T-cell (primary cell): ENCODE results near the gene KDM4D. TPM values are rescaled to one million over a fixed set of nuclear protein-coding genes. Genes with fewer than 3 reads are reported as not detected.
"Not testable (repeated sequence)": the region's sequence is repeated elsewhere in the genome, so short reads cannot be mapped to it uniquely, and the experiment has no call there.

Source experiments
- ATAC-seq, 4 experiments: fragments of 200-7000 bp in 3 of 4; fragments of 150-1000 bp in 1 of 4; cut with Tn5 transposase; replicated peaks in 1 of 4; 1 replicate in 3 of 4; 2 replicates in 1 of 4; pipeline ENCODE4 v1.10.0; 2021; ENCODE audit warnings: moderate library complexity in 3 of 4, mild to moderate bottlenecking in 2 of 4, moderate number of reproducible peaks in 1 of 4
- CTCF ChIA-PET, 2 donors: fragments of 300-600 bp; sonication (Branson Sonifier 250); formaldehyde crosslinking; loops; one replicate each; lab custom pipeline; 2022; ENCODE audit warnings: antibody characterized with exemption in 2 of 2; lab: Charles Lee
- POLR2A ChIA-PET, 2 donors: fragments of 300-600 bp; sonication (Branson Sonifier 250); formaldehyde crosslinking; loops; one replicate each; lab custom pipeline; 2022; ENCODE audit warnings: antibody characterized with exemption in 2 of 2; lab: Charles Lee
- DNase-seq, 35 experiments: peaks; one replicate each; pipeline versions ENCODE4 v3.0.0 to v3.0.0-alpha.2; 2013 to 2023
- H3K27ac ChIP-seq: one replicate; pipeline ENCODE4 v1.5.1; 2013; ENCODE audit warnings: low read length
- H3K27me3 ChIP-seq, 2 experiments: replicated peaks in 1 of 2; 1 replicate in 1 of 2; 2 replicates in 1 of 2; pipeline versions ENCODE4 v1.6.1 to v1.7.0; 2013; ENCODE audit warnings: low read length in 1 of 2, mixed read lengths in 1 of 2; ENCODE audit not compliant: control insufficient read depth in 2 of 2, insufficient read depth in 2 of 2; ENCODE audit errors: extremely low read depth in 1 of 2
- H3K36me3 ChIP-seq, 2 donors: 1 replicate in 1 of 2; 2 replicates in 1 of 2; pipeline versions ENCODE4 v1.6.1 to v1.7.0; 2013; ENCODE audit warnings: low read length in 1 of 2; ENCODE audit not compliant: control insufficient read depth in 2 of 2, insufficient read depth in 1 of 2; ENCODE audit errors: extremely low read depth in 1 of 2
- H3K4me1 ChIP-seq, 2 experiments: 1 replicate in 1 of 2; 2 replicates in 1 of 2; pipeline versions ENCODE4 v1.6.1 to v1.7.0; 2013; ENCODE audit warnings: low read length in 2 of 2, mixed read lengths in 1 of 2; ENCODE audit not compliant: insufficient read depth in 2 of 2, control insufficient read depth in 1 of 2; ENCODE audit errors: extremely low read depth in 1 of 2
- H3K4me3 ChIP-seq, 2 donors: 1 replicate in 1 of 2; 2 replicates in 1 of 2; pipeline versions ENCODE4 v1.5.1 to v1.7.0; 2013; ENCODE audit warnings: mild to moderate bottlenecking in 2 of 2, low read length in 1 of 2, moderate library complexity in 1 of 2; ENCODE audit not compliant: control insufficient read depth in 1 of 2; ENCODE audit errors: extremely low read depth in 1 of 2
- H3K9me3 ChIP-seq: 2 replicates; pipeline ENCODE4 v1.7.0; 2013
- H3K27ac Mint-ChIP-seq, 2 donors: one replicate each; pipeline ENCODE4 v1.8.0; 2020 to 2021; ENCODE audit warnings: mild to moderate bottlenecking in 2 of 2, mixed read lengths in 2 of 2
- H3K27me3 Mint-ChIP-seq, 2 donors: one replicate each; pipeline ENCODE4 v1.8.0; 2021 to 2022; ENCODE audit warnings: mixed read lengths in 2 of 2
- H3K36me3 Mint-ChIP-seq: one replicate; pipeline ENCODE4 v1.8.0; 2021; ENCODE audit warnings: mixed read lengths
- H3K4me1 Mint-ChIP-seq, 3 donors: one replicate each; pipeline ENCODE4 v1.8.0; 2020 to 2022; ENCODE audit warnings: mixed read lengths in 3 of 3, mild to moderate bottlenecking in 1 of 3
- H3K4me3 Mint-ChIP-seq, 3 donors: one replicate each; pipeline ENCODE4 v1.8.0; 2020 to 2022; ENCODE audit warnings: mild to moderate bottlenecking in 3 of 3, mixed read lengths in 3 of 3, moderate library complexity in 3 of 3
- H3K9me3 Mint-ChIP-seq, 3 donors: one replicate each; pipeline ENCODE4 v1.8.0; 2020 to 2022; ENCODE audit warnings: mixed read lengths in 3 of 3
- WGBS: methylation state at CpG from one replicate; pipeline ENCODE4 v1.1.5; 2013; ENCODE audit warnings: missing lambda C conversion rate; ENCODE audit not compliant: insufficient coverage; 5-methylcytosine and 5-hydroxymethylcytosine counted together
- total RNA-seq, 35 experiments: library from RNA in 6 of 35; stranded (reverse) in 6 of 35; fragments of 120-200 nt in 1 of 35; gene quantifications; one replicate each; pipeline versions ENCODE4 v1.2.1 to v1.2.4 and lab custom pipeline; 2013 to 2026

Gene KDM4D
- total RNA-seq, 5 donors from 2014 or later (not counting 1 experiment from before 2014, with no cell fraction given), result 0.33 to 0.57 (median 0.50) TPM

DNA sequence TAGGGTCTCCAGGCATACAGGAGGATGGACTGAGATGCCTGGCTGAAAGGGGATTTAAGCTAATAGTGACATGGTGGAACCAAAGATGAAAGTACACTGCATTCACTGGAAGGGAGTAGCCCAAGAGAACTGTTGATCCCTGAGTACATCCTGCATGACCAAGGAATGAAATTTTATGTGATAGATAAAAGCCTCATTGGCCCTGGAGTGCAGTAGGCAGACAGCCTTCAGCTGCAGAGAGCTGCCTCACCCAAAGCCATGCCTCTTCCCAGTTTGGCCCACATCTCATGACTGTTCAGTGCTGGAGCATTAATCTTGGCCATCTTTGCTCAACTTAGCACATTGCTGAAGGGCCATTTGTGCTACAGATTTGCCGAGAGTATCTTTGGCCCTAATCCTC lies 59.5 kb downstream of the KDM4D start:
- no peak overlapping the region for H3K27ac ChIP-seq
- CTCF ChIA-PET, result no interaction called here
- no peaks in the 10 kb centered on the region for H3K36me3 ChIP-seq
- DNase-seq (no peak), ATAC-seq (no peak)
- Mint-ChIP-seq H3K36me3 (no peaks in the 10 kb centered on the region), H3K9me3 (no peaks in the 10 kb centered on the region), H3K27me3 (peaks cover 11 to 12% of the 10 kb centered on the region in 2 donors), H3K27ac (no peak overlapping the region), H3K4me3 (no peak overlapping the region), H3K4me1 (peaks cover 0 to under 1% (median 0%) of the 10 kb centered on the region in 3 donors)
- no peaks in the 10 kb centered on the region for H3K4me1 ChIP-seq
- POLR2A ChIA-PET, result interaction anchor here in 1 of 2 donors (0.5 kb wide), 1 partner anchor 48 kb away, joined by 3 read pairs; no protein-coding TSS in a partner anchor
- 100% methylated on average over 1 of the region's 1 CpG for WGBS
- H3K4me3 ChIP-seq, result no peak overlapping the region
- H3K27me3 ChIP-seq, result peaks cover 0 to 9% of the 10 kb centered on the region in 2 experiments
- H3K9me3 ChIP-seq, result no peaks in the 10 kb centered on the region

- CTCF ChIA-PET, result no interaction called here
- H3K27me3 ChIP-seq, result peaks cover 0 to 12% of the 10 kb centered on the region in 2 experiments
- no peaks in the 10 kb centered on the region for H3K36me3 ChIP-seq
- H3K4me3 ChIP-seq, result no peak overlapping the region
- no peaks in the 10 kb centered on the region for H3K36me3 Mint-ChIP-seq
- H3K9me3 Mint-ChIP-seq, result no peaks in the 10 kb centered on the region
- no peaks in the 10 kb centered on the region for H3K4me1 ChIP-seq
- peaks cover 0 to 3% (median 0%) of the 10 kb centered on the region in 3 donors for H3K4me1 Mint-ChIP-seq
- DNase-seq (no peak), ATAC-seq (no peak)
- H3K27ac ChIP-seq, result no peak overlapping the region
- peaks cover 20 to 25% of the 10 kb centered on the region in 2 donors for H3K27me3 Mint-ChIP-seq
- no CpG with 5 or more reads among the region's 2 CpGs for WGBS
- H3K27ac Mint-ChIP-seq, result no peak overlapping the region
- H3K4me3 Mint-ChIP-seq, result no peak overlapping the region
- no peaks in the 10 kb centered on the region for H3K9me3 ChIP-seq
- POLR2A ChIA-PET, result no interaction called here
Observed at GRCh38 chr11:95035316-95035715, 61.8 kb downstream of the KDM4D start.

- H3K27ac Mint-ChIP-seq, H3K36me3 ChIP-seq, H3K27ac ChIP-seq, H3K9me3 ChIP-seq, H3K36me3 Mint-ChIP-seq, H3K4me1 Mint-ChIP-seq, H3K4me1 ChIP-seq, POLR2A ChIA-PET, H3K9me3 Mint-ChIP-seq: not testable (repeated sequence)
- Mint-ChIP-seq H3K27me3 (peaks cover 28 to 35% of the 10 kb centered on the region in 2 donors), H3K4me3 (peak overlapping the region in 2 of 3 donors; percentile 42 to 51)
- DNase-seq (peak in 9 of 35 experiments; percentile 1 to 23 (median 9)), ATAC-seq (peak; percentile 45 to 78 (median 70))
- CTCF ChIA-PET, result interaction anchor here in 1 of 2 donors (0.6 kb wide), 1 partner anchor 414 kb away, joined by 3 read pairs; no protein-coding TSS in a partner anchor
- 37% methylated on average over 70 of the region's 71 CpGs for WGBS
- H3K4me3 ChIP-seq, result peak overlapping the region in 1 of 2 donors; percentile 35
- peaks cover 0 to 25% of the 10 kb centered on the region in 2 experiments for H3K27me3 ChIP-seq
Observed at GRCh38 chr11:95037356-95038035, 64.0 kb downstream of the KDM4D start.

DNA sequence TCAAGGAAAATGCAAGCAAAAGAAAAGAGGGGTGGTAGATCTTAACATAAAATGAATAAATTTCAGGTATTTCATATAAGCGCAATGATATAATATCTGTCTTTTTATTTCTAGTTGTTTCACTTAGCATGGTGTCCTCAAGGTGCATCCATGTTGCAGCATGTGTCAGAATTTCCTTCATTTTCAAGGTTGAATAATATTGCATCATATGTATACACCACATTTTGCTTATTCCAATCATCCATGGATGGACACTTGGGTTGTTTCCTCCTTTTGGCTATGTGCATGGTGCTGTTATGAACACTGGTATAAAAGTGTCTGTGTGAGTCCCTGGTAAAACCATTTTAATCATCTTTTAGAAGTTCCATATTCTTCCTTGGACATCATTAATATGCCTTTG lies 68.7 kb downstream of the KDM4D start:
- Mint-ChIP-seq H3K9me3 (no peaks in the 10 kb centered on the region), H3K27me3 (peaks cover 35 to 42% of the 10 kb centered on the region in 2 donors), H3K36me3 (no peaks in the 10 kb centered on the region), H3K27ac (no peak overlapping the region), H3K4me3 (no peak overlapping the region), H3K4me1 (peaks cover 0 to 3% (median 0%) of the 10 kb centered on the region in 3 donors)
- Histone ChIP-seq H3K36me3 (no peaks in the 10 kb centered on the region), H3K4me3 (no peak overlapping the region), H3K27ac (no peak overlapping the region), H3K4me1 (no peaks in the 10 kb centered on the region), H3K9me3 (no peaks in the 10 kb centered on the region), H3K27me3 (peaks cover 0 to 30% of the 10 kb centered on the region in 2 experiments)
- ATAC-seq (no peak), DNase-seq (no peak)
- no CpG with 5 or more reads among the region's 1 CpG for WGBS
- ChIA-PET POLR2A (no interaction called here), CTCF (no interaction called here)

DNA sequence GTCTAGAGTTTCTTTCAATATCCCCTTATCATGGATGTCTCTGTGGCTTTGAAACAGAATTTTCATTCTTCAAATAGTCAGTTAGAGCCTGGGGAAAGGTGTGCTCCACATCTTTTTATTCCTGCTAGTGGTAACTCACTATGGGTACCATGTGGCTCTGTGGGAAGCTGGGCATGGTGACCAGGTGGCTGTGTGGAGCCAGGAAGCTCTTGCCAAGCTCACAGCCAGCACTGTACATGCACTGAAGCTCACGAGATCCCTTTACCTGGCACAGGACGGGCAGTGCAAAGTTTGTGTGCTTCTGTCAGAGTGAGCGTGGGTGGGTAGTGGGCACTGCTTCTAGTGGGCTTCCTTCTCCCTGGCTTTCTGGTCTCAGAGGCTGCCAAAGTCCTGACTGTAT lies 69.4 kb downstream of the KDM4D start:
- Histone ChIP-seq H3K36me3 (no peaks in the 10 kb centered on the region), H3K27me3 (peaks cover 0 to 27% of the 10 kb centered on the region in 2 experiments), H3K27ac (no peak overlapping the region), H3K4me3 (no peak overlapping the region), H3K4me1 (no peaks in the 10 kb centered on the region), H3K9me3 (no peaks in the 10 kb centered on the region)
- Mint-ChIP-seq H3K9me3 (no peaks in the 10 kb centered on the region), H3K4me1 (peaks cover 0 to 3% (median 0%) of the 10 kb centered on the region in 3 donors), H3K27ac (no peak overlapping the region), H3K4me3 (no peak overlapping the region), H3K27me3 (peaks cover 38 to 41% of the 10 kb centered on the region in 2 donors), H3K36me3 (no peaks in the 10 kb centered on the region)
- no peak for DNase-seq
- POLR2A ChIA-PET, result no interaction called here
- ATAC-seq, result no peak
- CTCF ChIA-PET, result no interaction called here
- 74% methylated on average over 3 of the region's 3 CpGs for WGBS

- no peaks in the 10 kb centered on the region for H3K36me3 ChIP-seq
- no peaks in the 10 kb centered on the region for H3K9me3 ChIP-seq
- DNase-seq, result no peak
- no peaks in the 10 kb centered on the region for H3K36me3 Mint-ChIP-seq
- no peak overlapping the region for H3K4me3 Mint-ChIP-seq
- no peaks in the 10 kb centered on the region for H3K9me3 Mint-ChIP-seq
- H3K4me1 ChIP-seq, result no peaks in the 10 kb centered on the region
- POLR2A ChIA-PET, result no interaction called here
- H3K27me3 Mint-ChIP-seq, result peaks cover 36 to 38% of the 10 kb centered on the region in 2 donors
- peaks cover 0 to 25% of the 10 kb centered on the region in 2 experiments for H3K27me3 ChIP-seq
- H3K27ac ChIP-seq, result no peak overlapping the region
- 69% methylated on average over 3 of the region's 4 CpGs for WGBS
- no peaks in the 10 kb centered on the region for H3K4me1 Mint-ChIP-seq
- H3K4me3 ChIP-seq, result no peak overlapping the region
- no peak overlapping the region for H3K27ac Mint-ChIP-seq
- CTCF ChIA-PET, result no interaction called here
- ATAC-seq, result no peak
Observed at GRCh38 chr11:95044010-95044409, 70.5 kb downstream of the KDM4D start.
